HepG2 (cell line): ENCODE measurements around the gene ZNF865. TPM values are rescaled to one million over a fixed set of nuclear protein-coding genes. Genes with fewer than 3 reads are reported as not detected.

Experiments
- FOXJ3 ChIP-seq: sonication (generic); formaldehyde crosslinking; IDR thresholded peaks from 2 replicates; pipeline ENCODE4 v1.4.0; 2020; ENCODE audit warnings: missing genetic modification reagents, mild to moderate bottlenecking, borderline replicate concordance
- ISL2 ChIP-seq: sonication (generic); formaldehyde crosslinking; IDR thresholded peaks from 2 replicates; pipeline ENCODE4 v1.5.0; 2020; ENCODE audit warnings: missing genetic modification reagents
- KDM1A ChIP-seq: IDR thresholded peaks from 2 replicates; pipeline ENCODE4 v1.6.1; 2016; ENCODE audit warnings: missing compliant biosample characterization
- MBNL3 ChIP-seq: fragments of 250-450 bp; sonication (Bioruptor Pico); conservative IDR thresholded peaks from 2 replicates; pipeline ENCODE4 v1.8.0; 2022; ENCODE audit warnings: mild to moderate bottlenecking, inconsistent platforms
- REPIN1 ChIP-seq: sonication (generic); formaldehyde crosslinking; IDR thresholded peaks from 2 replicates; pipeline ENCODE4 v1.8.0; 2022; ENCODE audit warnings: missing genetic modification reagents, low read depth, mild to moderate bottlenecking, borderline replicate concordance
- SALL1 ChIP-seq: sonication (generic); formaldehyde crosslinking; IDR thresholded peaks from 2 replicates; pipeline ENCODE4 v1.8.0; 2022; ENCODE audit warnings: mild to moderate bottlenecking, missing genetic modification reagents
- SOX13 ChIP-seq, 3 experiments: fragments of 450-650 bp in 1 of 3; sonication (generic) in 1 of 3; formaldehyde crosslinking in 1 of 3; IDR thresholded peaks in 2 of 3; conservative IDR thresholded peaks in 1 of 3; 2 replicates each; pipeline versions ENCODE4 v1.5.0 to v1.6.1; 2016 to 2020; ENCODE audit warnings: antibody characterized with exemption in 1 of 3, mild to moderate bottlenecking in 1 of 3, missing compliant biosample characterization in 1 of 3, missing genetic modification reagents in 1 of 3, moderate library complexity in 1 of 3
- SP5 ChIP-seq: IDR thresholded peaks from 2 replicates; pipeline ENCODE4 v1.6.1; 2016; ENCODE audit warnings: low read depth, borderline replicate concordance
- TCF12 ChIP-seq, 2 experiments: fragments of 450-650 bp in 1 of 2; sonication (generic) in 1 of 2; formaldehyde crosslinking in 1 of 2; IDR thresholded peaks; 2 replicates each; pipeline versions ENCODE4 v1.6.1 to v1.8.0; 2017 to 2022; ENCODE audit warnings: antibody characterized with exemption in 1 of 2, mild to moderate bottlenecking in 1 of 2, missing genetic modification reagents in 1 of 2, moderate library complexity in 1 of 2
- TMF1 ChIP-seq: sonication (generic); formaldehyde crosslinking; IDR thresholded peaks from 2 replicates; pipeline ENCODE4 v1.8.1; 2022; ENCODE audit warnings: low read depth, missing genetic modification reagents
- TOPORS ChIP-seq: sonication (generic); formaldehyde crosslinking; IDR thresholded peaks from 2 replicates; pipeline ENCODE4 v1.8.0; 2023; ENCODE audit warnings: mild to moderate bottlenecking, missing genetic modification reagents
- ZNF17 ChIP-seq: sonication (generic); formaldehyde crosslinking; IDR thresholded peaks from 2 replicates; pipeline ENCODE4 v1.5.0; 2020; ENCODE audit warnings: mild to moderate bottlenecking, missing genetic modification reagents
- ZNF414 ChIP-seq: sonication (generic); formaldehyde crosslinking; IDR thresholded peaks from 2 replicates; pipeline ENCODE4 v1.5.0; 2020; ENCODE audit warnings: missing genetic modification reagents
- ZNF513 ChIP-seq: sonication (generic); formaldehyde crosslinking; conservative IDR thresholded peaks from 2 replicates; pipeline ENCODE4 v1.5.0; 2020; ENCODE audit warnings: missing genetic modification reagents
- polyA plus RNA-seq, 8 experiments: library from polyadenylated mRNA; depleted of rRNA in 3 of 8; stranded (reverse) in 7 of 8; unstranded in 1 of 8; fragments of >200 nt; fragmentation: Illumina TruSeq in 4 of 8; extraction: Trizol in 4 of 8; gene quantifications; 2 replicates each; pipeline versions ENCODE4 v1.2.1 to v1.2.3, GENCODE V29; 2011 to 2016; ENCODE audit warnings: low read depth in 4 of 8, missing spikeins in 1 of 8, mixed read lengths in 1 of 8; ENCODE audit not compliant: insufficient read depth in 1 of 8
- total RNA-seq, 5 experiments: library from RNA; depleted of rRNA; stranded (reverse); fragments of >200 nt; fragmentation: Illumina TruSeq; extraction: Trizol; gene quantifications; 2 replicates each; pipeline ENCODE4 v1.2.3, GENCODE V29; 2016; ENCODE audit warnings: low read depth in 1 of 5
- TF ChIP-seq, protein P1 (sequence below): sonication (generic); formaldehyde crosslinking; conservative IDR thresholded peaks from 2 replicates; pipeline ENCODE4 v1.8.0; 2022; ENCODE audit warnings: missing genetic modification reagents
- TF ChIP-seq, protein P2 (sequence below): sonication (generic); formaldehyde crosslinking; IDR thresholded peaks from 2 replicates; pipeline ENCODE4 v1.5.1; 2020; ENCODE audit warnings: missing genetic modification reagents, mild to moderate bottlenecking, borderline replicate concordance
- TF ChIP-seq, protein P3 (sequence below): sonication (generic); formaldehyde crosslinking; IDR thresholded peaks from 2 replicates; pipeline ENCODE4 v1.4.0; 2020; ENCODE audit warnings: missing genetic modification reagents
- TF ChIP-seq, protein P4 (sequence below): sonication (generic); formaldehyde crosslinking; IDR thresholded peaks from 2 replicates; pipeline ENCODE4 v1.5.0; 2020; ENCODE audit warnings: mild to moderate bottlenecking, missing genetic modification reagents

ZNF865 gene
- total and polyA plus RNA-seq, 2 of the 13 experiments (the other 11 are each of a cell fraction or from before 2014, with no cell fraction given) = 0.93 to 1.0 TPM

GRCh38 chr19:55581145-55581822 is 24.2 kb upstream of the ZNF865 start (continued):
- TF ChIP-seq, protein P1, sequence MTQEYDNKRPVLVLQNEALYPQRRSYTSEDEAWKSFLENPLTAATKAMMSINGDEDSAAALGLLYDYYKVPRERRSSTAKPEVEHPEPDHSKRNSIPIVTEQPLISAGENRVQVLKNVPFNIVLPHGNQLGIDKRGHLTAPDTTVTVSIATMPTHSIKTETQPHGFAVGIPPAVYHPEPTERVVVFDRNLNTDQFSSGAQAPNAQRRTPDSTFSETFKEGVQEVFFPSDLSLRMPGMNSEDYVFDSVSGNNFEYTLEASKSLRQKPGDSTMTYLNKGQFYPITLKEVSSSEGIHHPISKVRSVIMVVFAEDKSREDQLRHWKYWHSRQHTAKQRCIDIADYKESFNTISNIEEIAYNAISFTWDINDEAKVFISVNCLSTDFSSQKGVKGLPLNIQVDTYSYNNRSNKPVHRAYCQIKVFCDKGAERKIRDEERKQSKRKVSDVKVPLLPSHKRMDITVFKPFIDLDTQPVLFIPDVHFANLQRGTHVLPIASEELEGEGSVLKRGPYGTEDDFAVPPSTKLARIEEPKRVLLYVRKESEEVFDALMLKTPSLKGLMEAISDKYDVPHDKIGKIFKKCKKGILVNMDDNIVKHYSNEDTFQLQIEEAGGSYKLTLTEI (CRISPR knock-in tag) = no peak
- no peak for TF ChIP-seq SOX13 (IDR thresholded peaks at IDR 0.05)
- no peak; a peak in 1 of 4 replicates for TF ChIP-seq SOX13 (CRISPR knock-in tag; conservative IDR thresholded peaks at IDR 0.05 in 1 of 2, IDR thresholded peaks at IDR 0.05 in 1 of 2)
- no peak for TF ChIP-seq ZNF414
- no peak for TF ChIP-seq TOPORS
- TF ChIP-seq, protein P2, sequence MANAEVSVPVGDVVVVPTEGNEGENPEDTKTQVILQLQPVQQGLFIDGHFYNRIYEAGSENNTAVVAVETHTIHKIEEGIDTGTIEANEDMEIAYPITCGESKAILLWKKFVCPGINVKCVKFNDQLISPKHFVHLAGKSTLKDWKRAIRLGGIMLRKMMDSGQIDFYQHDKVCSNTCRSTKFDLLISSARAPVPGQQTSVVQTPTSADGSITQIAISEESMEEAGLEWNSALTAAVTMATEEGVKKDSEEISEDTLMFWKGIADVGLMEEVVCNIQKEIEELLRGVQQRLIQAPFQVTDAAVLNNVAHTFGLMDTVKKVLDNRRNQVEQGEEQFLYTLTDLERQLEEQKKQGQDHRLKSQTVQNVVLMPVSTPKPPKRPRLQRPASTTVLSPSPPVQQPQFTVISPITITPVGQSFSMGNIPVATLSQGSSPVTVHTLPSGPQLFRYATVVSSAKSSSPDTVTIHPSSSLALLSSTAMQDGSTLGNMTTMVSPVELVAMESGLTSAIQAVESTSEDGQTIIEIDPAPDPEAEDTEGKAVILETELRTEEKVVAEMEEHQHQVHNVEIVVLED (CRISPR knock-in tag) = no peak
- TF ChIP-seq ISL2 (CRISPR knock-in tag) = no peak
- no peak for TF ChIP-seq MBNL3 (CRISPR knock-in tag)
- TF ChIP-seq, protein P3, sequence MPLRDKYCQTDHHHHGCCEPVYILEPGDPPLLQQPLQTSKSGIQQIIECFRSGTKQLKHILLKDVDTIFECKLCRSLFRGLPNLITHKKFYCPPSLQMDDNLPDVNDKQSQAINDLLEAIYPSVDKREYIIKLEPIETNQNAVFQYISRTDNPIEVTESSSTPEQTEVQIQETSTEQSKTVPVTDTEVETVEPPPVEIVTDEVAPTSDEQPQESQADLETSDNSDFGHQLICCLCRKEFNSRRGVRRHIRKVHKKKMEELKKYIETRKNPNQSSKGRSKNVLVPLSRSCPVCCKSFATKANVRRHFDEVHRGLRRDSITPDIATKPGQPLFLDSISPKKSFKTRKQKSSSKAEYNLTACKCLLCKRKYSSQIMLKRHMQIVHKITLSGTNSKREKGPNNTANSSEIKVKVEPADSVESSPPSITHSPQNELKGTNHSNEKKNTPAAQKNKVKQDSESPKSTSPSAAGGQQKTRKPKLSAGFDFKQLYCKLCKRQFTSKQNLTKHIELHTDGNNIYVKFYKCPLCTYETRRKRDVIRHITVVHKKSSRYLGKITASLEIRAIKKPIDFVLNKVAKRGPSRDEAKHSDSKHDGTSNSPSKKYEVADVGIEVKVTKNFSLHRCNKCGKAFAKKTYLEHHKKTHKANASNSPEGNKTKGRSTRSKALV = no peak
- TF ChIP-seq ZNF17 = no peak
- TF ChIP-seq, protein P4, sequence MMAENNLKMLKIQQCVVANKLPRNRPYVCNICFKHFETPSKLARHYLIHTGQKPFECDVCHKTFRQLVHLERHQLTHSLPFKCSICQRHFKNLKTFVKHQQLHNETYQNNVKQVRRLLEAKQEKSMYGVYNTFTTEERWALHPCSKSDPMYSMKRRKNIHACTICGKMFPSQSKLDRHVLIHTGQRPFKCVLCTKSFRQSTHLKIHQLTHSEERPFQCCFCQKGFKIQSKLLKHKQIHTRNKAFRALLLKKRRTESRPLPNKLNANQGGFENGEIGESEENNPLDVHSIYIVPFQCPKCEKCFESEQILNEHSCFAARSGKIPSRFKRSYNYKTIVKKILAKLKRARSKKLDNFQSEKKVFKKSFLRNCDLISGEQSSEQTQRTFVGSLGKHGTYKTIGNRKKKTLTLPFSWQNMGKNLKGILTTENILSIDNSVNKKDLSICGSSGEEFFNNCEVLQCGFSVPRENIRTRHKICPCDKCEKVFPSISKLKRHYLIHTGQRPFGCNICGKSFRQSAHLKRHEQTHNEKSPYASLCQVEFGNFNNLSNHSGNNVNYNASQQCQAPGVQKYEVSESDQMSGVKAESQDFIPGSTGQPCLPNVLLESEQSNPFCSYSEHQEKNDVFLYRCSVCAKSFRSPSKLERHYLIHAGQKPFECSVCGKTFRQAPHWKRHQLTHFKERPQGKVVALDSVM = 0 out of 2 replicates have a peak, but pooled peaks have one; percentile 3
- TF ChIP-seq TMF1 (CRISPR knock-in tag) = no peak
- TF ChIP-seq REPIN1 = no peak
- TF ChIP-seq KDM1A (CRISPR knock-in tag) = peak; percentile 78; the same call in 1 of the 2 replicates
- TF ChIP-seq TCF12 (IDR thresholded peaks at IDR 0.05) = no peak
- TF ChIP-seq TCF12 (CRISPR knock-in tag; IDR thresholded peaks at IDR 0.05) = no peak
- peak; percentile 44 for TF ChIP-seq SALL1 (CRISPR knock-in tag)
- no peak for TF ChIP-seq FOXJ3 (CRISPR knock-in tag)
- no peak for TF ChIP-seq ZNF513
- no peak for TF ChIP-seq SP5 (CRISPR knock-in tag)
